Osteoblast (primary cell): ENCODE results near the gene C5AR1. TPM values are rescaled to one million over a fixed set of nuclear protein-coding genes. Genes with fewer than 3 reads are reported as not detected.
"Not testable (repeated sequence)": the region's sequence is repeated elsewhere in the genome, so short reads cannot be mapped to it uniquely, and the experiment has no call there.

Experiments
- DNase-seq: peaks from one replicate; pipeline ENCODE4 v3.0.0; 2011; ENCODE audit warnings: low spot score, mixed read lengths; ENCODE audit not compliant: insufficient read length; ENCODE audit errors: missing footprints
- H2AFZ ChIP-seq: 2 replicates; pipeline ENCODE4 v1.6.0; 2011; ENCODE audit warnings: mild to moderate bottlenecking, low read length
- H3K27ac ChIP-seq: 2 replicates; pipeline ENCODE4 v1.5.1; 2011; ENCODE audit warnings: mild to moderate bottlenecking, low read depth, low read length, moderate library complexity
- H3K27me3 ChIP-seq: 2 replicates; pipeline ENCODE4 v1.6.0; 2012; ENCODE audit warnings: mild to moderate bottlenecking, control low read depth, inconsistent platforms, low read length, moderate library complexity; ENCODE audit not compliant: insufficient read depth
- H3K36me3 ChIP-seq: 2 replicates; pipeline ENCODE4 v1.5.1; 2011; ENCODE audit warnings: mild to moderate bottlenecking, low read length, control low read depth, moderate library complexity; ENCODE audit not compliant: insufficient read depth
- H3K4me1 ChIP-seq: 2 replicates; pipeline ENCODE4 v1.5.1; 2011; ENCODE audit warnings: mild to moderate bottlenecking, low read length, control low read depth, moderate library complexity; ENCODE audit not compliant: insufficient read depth
- H3K4me2 ChIP-seq: 2 replicates; pipeline ENCODE4 v1.6.0; 2011; ENCODE audit warnings: mild to moderate bottlenecking, low read length; ENCODE audit not compliant: insufficient read depth
- H3K4me3 ChIP-seq: fragments of 200-600 bp; sonication (generic); 3 replicates; pipeline ENCODE4 v1.5.1; 2012; ENCODE audit warnings: mild to moderate bottlenecking, low read length, inconsistent platforms; ENCODE audit not compliant: insufficient read depth
- H3K79me2 ChIP-seq: 2 replicates; pipeline ENCODE4 v1.6.0; 2012; ENCODE audit warnings: mild to moderate bottlenecking, low read length, control low read depth, inconsistent platforms; ENCODE audit not compliant: insufficient read depth
- H3K9me3 ChIP-seq: 2 replicates; pipeline ENCODE4 v1.5.1; 2011; ENCODE audit warnings: low read depth, low read length, control low read depth
- H4K20me1 ChIP-seq: 2 replicates; pipeline ENCODE4 v1.6.0; 2012; ENCODE audit warnings: mild to moderate bottlenecking, low read length, control low read depth; ENCODE audit not compliant: insufficient read depth
- total RNA-seq: library from RNA; depleted of rRNA; stranded (reverse); fragments of >200 nt; gene quantifications from 2 replicates; pipeline ENCODE4 v1.2.3, GENCODE V29; 2012
- TF ChIP-seq, protein P1 (sequence below): IDR thresholded peaks from 2 replicates; pipeline ENCODE4 v1.5.1; 2011; ENCODE audit warnings: mild to moderate bottlenecking, low read depth, low read length, moderate library complexity; ENCODE audit errors: extremely low read depth

C5AR1 gene
- total RNA-seq, 1 donor: 0.72 TPM

GRCh38 chr19:47363758-47364531 is 54.3 kb downstream of the C5AR1 start:
- H3K27ac ChIP-seq: no peak overlapping the region
- TF ChIP-seq, protein P1, sequence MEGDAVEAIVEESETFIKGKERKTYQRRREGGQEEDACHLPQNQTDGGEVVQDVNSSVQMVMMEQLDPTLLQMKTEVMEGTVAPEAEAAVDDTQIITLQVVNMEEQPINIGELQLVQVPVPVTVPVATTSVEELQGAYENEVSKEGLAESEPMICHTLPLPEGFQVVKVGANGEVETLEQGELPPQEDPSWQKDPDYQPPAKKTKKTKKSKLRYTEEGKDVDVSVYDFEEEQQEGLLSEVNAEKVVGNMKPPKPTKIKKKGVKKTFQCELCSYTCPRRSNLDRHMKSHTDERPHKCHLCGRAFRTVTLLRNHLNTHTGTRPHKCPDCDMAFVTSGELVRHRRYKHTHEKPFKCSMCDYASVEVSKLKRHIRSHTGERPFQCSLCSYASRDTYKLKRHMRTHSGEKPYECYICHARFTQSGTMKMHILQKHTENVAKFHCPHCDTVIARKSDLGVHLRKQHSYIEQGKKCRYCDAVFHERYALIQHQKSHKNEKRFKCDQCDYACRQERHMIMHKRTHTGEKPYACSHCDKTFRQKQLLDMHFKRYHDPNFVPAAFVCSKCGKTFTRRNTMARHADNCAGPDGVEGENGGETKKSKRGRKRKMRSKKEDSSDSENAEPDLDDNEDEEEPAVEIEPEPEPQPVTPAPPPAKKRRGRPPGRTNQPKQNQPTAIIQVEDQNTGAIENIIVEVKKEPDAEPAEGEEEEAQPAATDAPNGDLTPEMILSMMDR: no peak
- H3K9me3 ChIP-seq: no peaks in the 10 kb centered on the region
- H3K79me2 ChIP-seq: peaks cover 2% of the 10 kb centered on the region
- no peak overlapping the region for H3K4me2 ChIP-seq
- no peaks in the 10 kb centered on the region for H4K20me1 ChIP-seq
- no peaks in the 10 kb centered on the region for H3K4me1 ChIP-seq
- H2AFZ ChIP-seq: no peak overlapping the region
- no peak overlapping the region for H3K4me3 ChIP-seq
- peak; percentile 87 for DNase-seq
- peaks cover 39% of the 10 kb centered on the region for H3K36me3 ChIP-seq
- no peaks in the 10 kb centered on the region for H3K27me3 ChIP-seq

GRCh38 chr19:47365455-47365854 is 55.8 kb downstream of the C5AR1 start:
- H3K27me3 ChIP-seq: not testable (repeated sequence)
- H3K36me3 ChIP-seq: peaks cover 32% of the 10 kb centered on the region

DNA sequence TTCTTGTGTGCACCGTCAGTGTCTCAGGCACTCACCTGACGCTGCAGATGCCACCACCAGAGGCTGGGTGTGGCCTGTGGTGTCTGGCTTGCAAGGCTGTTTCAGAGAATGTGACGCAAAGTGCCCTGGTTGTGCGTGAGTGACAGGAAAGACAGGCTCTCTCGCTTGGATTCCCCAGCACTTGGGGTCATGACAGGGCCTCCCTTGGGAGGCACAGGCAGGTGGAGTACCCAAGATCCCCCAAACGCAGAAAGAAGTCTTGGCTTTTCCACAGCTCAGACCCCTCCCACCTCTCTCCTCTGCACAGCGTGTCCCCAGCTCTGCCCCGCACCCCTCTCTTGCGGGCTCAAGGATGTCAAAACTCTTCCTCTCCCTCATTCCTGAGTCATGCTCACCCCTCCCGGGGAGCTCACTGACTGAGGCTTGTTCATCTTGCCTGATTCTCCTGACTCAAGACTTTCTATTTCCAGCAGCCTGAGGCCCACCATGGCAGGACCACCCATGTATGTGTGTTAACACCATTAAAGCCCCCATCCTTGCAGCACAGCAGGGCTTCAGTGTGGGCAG is 60.5 kb downstream of the C5AR1 start:
- H3K79me2 ChIP-seq: peaks cover 2% of the 10 kb centered on the region
- no peak overlapping the region for H2AFZ ChIP-seq
- H3K27me3 ChIP-seq: no peaks in the 10 kb centered on the region
- TF ChIP-seq, protein P1: no peak
- no peak overlapping the region for H3K4me3 ChIP-seq
- no peaks in the 10 kb centered on the region for H3K9me3 ChIP-seq
- peak overlapping the region; percentile 34 for H3K27ac ChIP-seq
- DNase-seq: peak; percentile 98
- peaks cover 6% of the 10 kb centered on the region for H4K20me1 ChIP-seq
- peaks cover 9% of the 10 kb centered on the region for H3K4me1 ChIP-seq
- peaks cover 29% of the 10 kb centered on the region for H3K36me3 ChIP-seq
- H3K4me2 ChIP-seq: peak overlapping the region; percentile 50

More at GRCh38 chr19:47365455-47365854, 55.8 kb downstream of the C5AR1 start:
- H3K9me3 ChIP-seq, H2AFZ ChIP-seq, H3K27ac ChIP-seq, H4K20me1 ChIP-seq, H3K4me1 ChIP-seq, H3K79me2 ChIP-seq, H3K4me3 ChIP-seq, DNase-seq, H3K4me2 ChIP-seq: not testable (repeated sequence)

- Histone ChIP-seq H3K4me1 (peaks cover 9% of the 10 kb centered on the region), H3K79me2 (peaks cover 2% of the 10 kb centered on the region), H3K27ac (peak overlapping the region; percentile 10), H2AFZ (no peak overlapping the region), H3K36me3 (peaks cover 37% of the 10 kb centered on the region), H4K20me1 (peaks cover 6% of the 10 kb centered on the region), H3K4me3 (no peak overlapping the region), H3K27me3 (no peaks in the 10 kb centered on the region), H3K9me3 (no peaks in the 10 kb centered on the region), H3K4me2 (no peak overlapping the region)
- TF ChIP-seq, protein P1: no peak
- peak; percentile 60 for DNase-seq
Observed at GRCh38 chr19:47371261-47371660, 61.6 kb downstream of the C5AR1 start.

Other genes with a start within 250 kb of the C5AR1 start
- 10.9 and 14.1 TPM in 2 replicates for gene ZC3H4, start 196.1 kb upstream of the C5AR1 start, total RNA-seq
- gene SAE1, start 179.0 kb upstream of the C5AR1 start, total RNA-seq: 99.9 and 105 TPM in 2 replicates
- 26.8 and 28.2 TPM in 2 replicates for gene BBC3, start 78.7 kb upstream of the C5AR1 start, total RNA-seq
- gene CCDC9, start 53.3 kb upstream of the C5AR1 start, total RNA-seq: 7.6 and 8.0 TPM in 2 replicates
- gene INAFM1, start 35.0 kb upstream of the C5AR1 start, total RNA-seq: 2.5 and 4.4 TPM in 2 replicates
- gene C5AR2, start 22.3 kb downstream of the C5AR1 start, total RNA-seq: 2.5 and 3.5 TPM in 2 replicates
- 10.9 and 12.7 TPM in 2 replicates for gene DHX34, start 39.5 kb downstream of the C5AR1 start, total RNA-seq
- gene MEIS3, start 109.7 kb downstream of the C5AR1 start, total RNA-seq: 8.3 and 19.7 TPM in 2 replicates
- gene SLC8A2, start 162.0 kb downstream of the C5AR1 start, total RNA-seq: under 0.01 and 0.36 TPM in 2 replicates
- 2.1 and 4.0 TPM in 2 replicates for gene KPTN, start 174.4 kb downstream of the C5AR1 start, total RNA-seq
- gene NAPA, start 205.2 kb downstream of the C5AR1 start, total RNA-seq: 95.9 and 96.4 TPM in 2 replicates